HG03097 (cell line): ENCODE measurements around the gene SLC22A31.

Source experiments
- ATAC-seq: cut with Tn5 transposase; IDR thresholded peaks from one replicate; pipeline ENCODE4 v1.9.1; 2021; ENCODE audit not compliant: unreplicated experiment, low FRiP score

Gene SLC22A31

GRCh38 chr16:89183463-89183862 is 16.9 kb downstream of the SLC22A31 start:
- ATAC-seq: no peak

GRCh38 chr16:89179656-89180315 is 20.6 kb downstream of the SLC22A31 start:
- no peak for ATAC-seq

GRCh38 chr16:89179148-89179484 is 21.2 kb downstream of the SLC22A31 start:
- ATAC-seq: no peak

- no peak for ATAC-seq
Observed at GRCh38 chr16:89178453-89179147, 21.7 kb downstream of the SLC22A31 start.

GRCh38 chr16:89177501-89177900 is 22.8 kb downstream of the SLC22A31 start:
- ATAC-seq: no peak

GRCh38 chr16:89176717-89177116 is 23.6 kb downstream of the SLC22A31 start:
- ATAC-seq: no peak

- ATAC-seq: no peak
Observed at GRCh38 chr16:89176147-89176690, 24.1 kb downstream of the SLC22A31 start.

GRCh38 chr16:89175280-89176146 is 24.8 kb downstream of the SLC22A31 start:
- ATAC-seq: no peak

GRCh38 chr16:89174877-89175276 is 25.5 kb downstream of the SLC22A31 start:
- ATAC-seq: no peak

- no peak for ATAC-seq
Observed at GRCh38 chr16:89174055-89174827, 26.1 kb downstream of the SLC22A31 start.

GRCh38 chr16:89173174-89173921 is 27.0 kb downstream of the SLC22A31 start:
- no peak for ATAC-seq

GRCh38 chr16:89172528-89173173 is 27.7 kb downstream of the SLC22A31 start:
- ATAC-seq: no peak

GRCh38 chr16:89172171-89172527 is 28.2 kb downstream of the SLC22A31 start:
- no peak for ATAC-seq

- ATAC-seq: peak; percentile 65
Observed at GRCh38 chr16:89171216-89172170, 28.8 kb downstream of the SLC22A31 start, which contains the start of gene CDH15. CDH15 (plus strand) TSS chr16:89171748; CDS start chr16:89171832, 84 bp downstream.

GRCh38 chr16:89170346-89171215 is 29.8 kb downstream of the SLC22A31 start:
- no peak for ATAC-seq

GRCh38 chr16:89169778-89170177 is 30.6 kb downstream of the SLC22A31 start:
- ATAC-seq: no peak
